GM23338 (cell line): Measurements from ENCODE around the gene NELFCD.

Experiments used
- CREB1 ChIP-seq: fragments of 250-450 bp; sonication (Bioruptor Pico); IDR thresholded peaks from 2 replicates; pipeline ENCODE4 v1.5.0; 2020; ENCODE audit warnings: low read depth, mild to moderate bottlenecking, moderate library complexity
- EZH2 ChIP-seq: fragments of 200-600 bp; sonication (generic); IDR thresholded peaks from one replicate; pipeline ENCODE4 v1.8.0; 2017; ENCODE audit warnings: antibody characterized with exemption, mild to moderate bottlenecking, low read depth; ENCODE audit not compliant: unreplicated experiment
- POLR2AphosphoS5 ChIP-seq: IDR thresholded peaks from 2 replicates; pipeline ENCODE4 v1.6.1; 2016; ENCODE audit warnings: antibody characterized with exemption, low read depth
- TF ChIP-seq, protein P1 (sequence below), 2 experiments: fragments of 200-600 bp in 1 of 2; sonication (generic) in 1 of 2; conservative IDR thresholded peaks; 2 replicates each; pipeline versions ENCODE4 v1.5.1 to v1.6.1; 2016 to 2017; ENCODE audit warnings: antibody characterized with exemption in 2 of 2, low read depth in 2 of 2, mild to moderate bottlenecking in 2 of 2, moderate library complexity in 1 of 2

DNA sequence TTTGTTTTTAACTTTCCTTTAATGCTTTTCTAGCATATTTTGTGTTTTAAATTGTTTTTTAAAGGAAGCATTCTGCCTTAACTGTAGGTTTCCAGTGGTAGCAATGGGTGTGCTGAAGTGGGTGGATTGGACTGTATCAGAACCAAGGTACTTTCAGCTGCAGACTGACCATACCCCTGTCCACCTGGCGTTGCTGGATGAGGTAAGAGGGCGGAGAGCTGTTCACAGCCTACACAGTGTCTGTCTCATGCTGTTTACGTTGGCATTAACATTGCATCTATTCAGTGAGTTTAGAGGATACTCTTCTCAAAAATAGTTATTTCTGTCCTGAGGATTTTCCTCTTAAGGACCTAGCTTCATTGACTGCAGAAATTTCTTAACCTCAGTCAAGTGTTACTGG is 11.9 kb downstream of the NELFCD start:
- TF ChIP-seq POLR2AphosphoS5 (no peak), CREB1 (CRISPR knock-in tag) (no peak), EZH2 (no peak)
- TF ChIP-seq, protein P1, sequence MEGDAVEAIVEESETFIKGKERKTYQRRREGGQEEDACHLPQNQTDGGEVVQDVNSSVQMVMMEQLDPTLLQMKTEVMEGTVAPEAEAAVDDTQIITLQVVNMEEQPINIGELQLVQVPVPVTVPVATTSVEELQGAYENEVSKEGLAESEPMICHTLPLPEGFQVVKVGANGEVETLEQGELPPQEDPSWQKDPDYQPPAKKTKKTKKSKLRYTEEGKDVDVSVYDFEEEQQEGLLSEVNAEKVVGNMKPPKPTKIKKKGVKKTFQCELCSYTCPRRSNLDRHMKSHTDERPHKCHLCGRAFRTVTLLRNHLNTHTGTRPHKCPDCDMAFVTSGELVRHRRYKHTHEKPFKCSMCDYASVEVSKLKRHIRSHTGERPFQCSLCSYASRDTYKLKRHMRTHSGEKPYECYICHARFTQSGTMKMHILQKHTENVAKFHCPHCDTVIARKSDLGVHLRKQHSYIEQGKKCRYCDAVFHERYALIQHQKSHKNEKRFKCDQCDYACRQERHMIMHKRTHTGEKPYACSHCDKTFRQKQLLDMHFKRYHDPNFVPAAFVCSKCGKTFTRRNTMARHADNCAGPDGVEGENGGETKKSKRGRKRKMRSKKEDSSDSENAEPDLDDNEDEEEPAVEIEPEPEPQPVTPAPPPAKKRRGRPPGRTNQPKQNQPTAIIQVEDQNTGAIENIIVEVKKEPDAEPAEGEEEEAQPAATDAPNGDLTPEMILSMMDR (conservative IDR thresholded peaks at IDR 0.05; ENCODE audit: low read depth in 2 of 2): no peak
